Measurements from ENCODE around the gene MAP3K2. TPM values are rescaled to one million over a fixed set of nuclear protein-coding genes. Genes with fewer than 3 reads are reported as not detected.

MAP3K2 gene
- total RNA-seq, 1 donor from 2014 or later, result 62.2 TPM

DNA sequence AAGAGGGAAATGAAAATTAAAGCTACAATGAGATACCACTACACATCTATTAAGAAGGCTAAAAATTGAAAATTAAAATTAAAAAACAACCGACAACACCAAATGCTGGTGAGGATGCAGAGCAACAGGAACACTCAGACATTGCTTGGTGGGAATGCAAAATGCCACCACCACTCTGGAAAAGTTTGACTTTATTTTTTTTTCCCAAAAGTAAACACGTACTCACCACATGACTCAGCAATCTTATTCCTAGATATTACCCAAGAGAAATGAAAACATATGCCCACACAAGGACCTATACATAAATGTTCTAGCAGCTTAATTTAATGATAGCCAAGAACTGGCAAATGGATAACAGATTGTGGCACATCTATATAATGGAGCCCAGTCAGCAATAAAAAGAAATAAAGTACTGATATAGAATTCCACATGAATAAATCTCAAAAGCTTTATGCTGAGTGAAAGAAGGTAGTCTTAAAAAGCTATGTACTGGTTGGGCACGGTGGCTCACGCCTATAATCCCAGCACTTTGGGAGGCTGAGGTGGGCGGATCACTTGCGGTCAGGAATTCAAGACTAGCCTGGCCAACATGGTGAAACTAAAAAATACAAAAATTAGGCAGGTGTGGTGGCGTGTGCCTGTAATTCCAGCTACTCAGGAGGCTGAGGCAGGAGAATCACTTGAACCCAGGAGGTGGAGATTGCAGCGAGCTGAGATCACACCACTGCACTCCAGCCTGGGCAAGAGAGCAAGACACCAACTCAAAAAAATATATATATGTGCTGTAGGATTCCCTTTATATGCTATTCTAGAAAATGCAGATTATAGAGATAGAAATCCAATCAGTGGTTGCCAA, 26.2 kb upstream of the MAP3K2 start:
- Histone ChIP-seq H3K27ac (ENCODE audit: low read depth, low read length) (peak overlapping the region; percentile 25), H3K4me2 (ENCODE audit: low read length) (peak overlapping the region; percentile 21), H3K9me3 (ENCODE audit: insufficient read depth, low read depth, low read length) (no peaks in the 10 kb centered on the region), H2AFZ (ENCODE audit: low read depth, low read length) (no peak overlapping the region), H3K4me1 (ENCODE audit: insufficient read depth, low read length) (peaks cover 41% of the 10 kb centered on the region), H3K27me3 (ENCODE audit: insufficient read depth, low read length) (peaks cover 2% of the 10 kb centered on the region), H3K9ac (ENCODE audit: low read length) (no peak overlapping the region), H3K4me3 (ENCODE audit: insufficient read depth, low read depth, low read length) (no peak overlapping the region), H3K36me3 (ENCODE audit: insufficient read depth, low read length) (no peaks in the 10 kb centered on the region), H4K20me1 (ENCODE audit: insufficient read depth, low read length) (no peaks in the 10 kb centered on the region), H3K79me2 (ENCODE audit: insufficient read depth, low read length) (no peaks in the 10 kb centered on the region)
- Mint-ChIP-seq H3K4me3 (ENCODE audit: unreplicated experiment) (no peak overlapping the region), H3K36me3 (ENCODE audit: low read depth, unreplicated experiment) (no peaks in the 10 kb centered on the region), H3K4me1 (ENCODE audit: low read depth, unreplicated experiment) (peaks cover 39% of the 10 kb centered on the region), H3K27ac (ENCODE audit: unreplicated experiment) (peak overlapping the region; percentile 83), H3K9me3 (ENCODE audit: unreplicated experiment) (peaks cover 2% of the 10 kb centered on the region), H3K27me3 (ENCODE audit: low read depth, unreplicated experiment) (peaks cover 23% of the 10 kb centered on the region)
- TF ChIP-seq EZH2 (IDR thresholded peaks at IDR 0.05; ENCODE audit: insufficient read depth, low read length), result no peak
- TF ChIP-seq, protein P1, sequence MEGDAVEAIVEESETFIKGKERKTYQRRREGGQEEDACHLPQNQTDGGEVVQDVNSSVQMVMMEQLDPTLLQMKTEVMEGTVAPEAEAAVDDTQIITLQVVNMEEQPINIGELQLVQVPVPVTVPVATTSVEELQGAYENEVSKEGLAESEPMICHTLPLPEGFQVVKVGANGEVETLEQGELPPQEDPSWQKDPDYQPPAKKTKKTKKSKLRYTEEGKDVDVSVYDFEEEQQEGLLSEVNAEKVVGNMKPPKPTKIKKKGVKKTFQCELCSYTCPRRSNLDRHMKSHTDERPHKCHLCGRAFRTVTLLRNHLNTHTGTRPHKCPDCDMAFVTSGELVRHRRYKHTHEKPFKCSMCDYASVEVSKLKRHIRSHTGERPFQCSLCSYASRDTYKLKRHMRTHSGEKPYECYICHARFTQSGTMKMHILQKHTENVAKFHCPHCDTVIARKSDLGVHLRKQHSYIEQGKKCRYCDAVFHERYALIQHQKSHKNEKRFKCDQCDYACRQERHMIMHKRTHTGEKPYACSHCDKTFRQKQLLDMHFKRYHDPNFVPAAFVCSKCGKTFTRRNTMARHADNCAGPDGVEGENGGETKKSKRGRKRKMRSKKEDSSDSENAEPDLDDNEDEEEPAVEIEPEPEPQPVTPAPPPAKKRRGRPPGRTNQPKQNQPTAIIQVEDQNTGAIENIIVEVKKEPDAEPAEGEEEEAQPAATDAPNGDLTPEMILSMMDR (IDR thresholded peaks at IDR 0.05; ENCODE audit: insufficient read depth, low read depth, low read length), result no peak
- FAIRE-seq (no peak), DNase-seq (ENCODE audit: low read depth) (peak; percentile 56)

DNA sequence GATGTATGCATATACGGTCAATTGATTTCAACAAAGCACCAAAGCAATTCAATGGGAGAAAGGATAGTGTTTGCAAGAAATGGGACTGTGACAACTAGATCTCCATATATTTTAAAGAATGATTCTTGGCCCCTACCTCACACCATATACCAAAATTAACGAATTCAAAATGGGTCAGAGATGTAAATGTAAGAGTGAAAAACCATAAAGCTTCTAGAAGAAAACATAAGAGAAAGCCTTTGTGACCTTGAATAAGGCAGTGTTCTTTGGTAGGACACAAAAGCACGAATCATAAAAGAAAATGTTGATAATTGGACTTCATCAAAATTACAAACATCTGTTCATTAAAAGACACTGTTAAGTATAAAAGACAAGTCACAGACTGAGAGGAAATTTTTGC, 25.4 kb upstream of the MAP3K2 start:
- Mint-ChIP-seq H3K4me1 (ENCODE audit: low read depth, unreplicated experiment) (peaks cover 39% of the 10 kb centered on the region), H3K27ac (ENCODE audit: unreplicated experiment) (peak overlapping the region; percentile 48)

More for the DNA sequence above, 25.4 kb upstream of the MAP3K2 start:
- no peaks in the 10 kb centered on the region for H3K9me3 ChIP-seq (ENCODE audit: insufficient read depth, low read depth, low read length)
- H3K9me3 Mint-ChIP-seq (ENCODE audit: unreplicated experiment), result peaks cover 2% of the 10 kb centered on the region
- no peak overlapping the region for H3K9ac ChIP-seq (ENCODE audit: low read length)
- H3K79me2 ChIP-seq (ENCODE audit: insufficient read depth, low read length), result no peaks in the 10 kb centered on the region
- H2AFZ ChIP-seq (ENCODE audit: low read depth, low read length), result no peak overlapping the region
- TF ChIP-seq EZH2 (IDR thresholded peaks at IDR 0.05; ENCODE audit: insufficient read depth, low read length), result no peak
- TF ChIP-seq, protein P1 (IDR thresholded peaks at IDR 0.05; ENCODE audit: insufficient read depth, low read depth, low read length), result no peak
- DNase-seq (ENCODE audit: low read depth) (no peak), FAIRE-seq (no peak)
- H3K4me1 ChIP-seq (ENCODE audit: insufficient read depth, low read length), result peaks cover 48% of the 10 kb centered on the region
- H3K4me3 Mint-ChIP-seq (ENCODE audit: unreplicated experiment), result no peak overlapping the region
- H3K27me3 ChIP-seq (ENCODE audit: insufficient read depth, low read length), result peaks cover 2% of the 10 kb centered on the region
- no peaks in the 10 kb centered on the region for H3K36me3 ChIP-seq (ENCODE audit: insufficient read depth, low read length)
- peak overlapping the region; percentile 21 for H3K4me2 ChIP-seq (ENCODE audit: low read length)
- peaks cover 19% of the 10 kb centered on the region for H3K27me3 Mint-ChIP-seq (ENCODE audit: low read depth, unreplicated experiment)
- H3K4me3 ChIP-seq (ENCODE audit: insufficient read depth, low read depth, low read length), result no peak overlapping the region
- H4K20me1 ChIP-seq (ENCODE audit: insufficient read depth, low read length), result no peaks in the 10 kb centered on the region
- H3K36me3 Mint-ChIP-seq (ENCODE audit: low read depth, unreplicated experiment), result no peaks in the 10 kb centered on the region
- H3K27ac ChIP-seq (ENCODE audit: low read depth, low read length), result no peak overlapping the region
